ENCODE measurements around the gene CDRT4.

The CDRT4 gene

GRCh38 chr17:15503731-15504130 is 36.3 kb upstream of the CDRT4 start:
- Histone ChIP-seq H3K4me2 (ENCODE audit: low read depth, low read length, poor library complexity, severe bottlenecking) (no peak overlapping the region), H3K79me2 (ENCODE audit: insufficient read depth, low read length) (no peaks in the 10 kb centered on the region), H3K27me3 (ENCODE audit: low read length) (no peaks in the 10 kb centered on the region), H3K27ac (ENCODE audit: low read depth, low read length) (no peak overlapping the region), H3K9me2 (replicated peaks; ENCODE audit: insufficient read depth, low read length) (no peaks in the 10 kb centered on the region), H3K4me3 (ENCODE audit: insufficient read depth, low read length, poor library complexity, severe bottlenecking) (no peak overlapping the region), H3F3A (ENCODE audit: insufficient read depth) (no peaks in the 10 kb centered on the region), H3K9me3 (ENCODE audit: insufficient read depth, low read length) (no peaks in the 10 kb centered on the region), H3K9ac (ENCODE audit: low read length) (no peak overlapping the region), H3K36me3 (ENCODE audit: low read length) (no peaks in the 10 kb centered on the region), H2AFZ (ENCODE audit: low read depth, low read length, severe bottlenecking) (no peak overlapping the region), H4K20me1 (ENCODE audit: low read depth, low read length) (no peaks in the 10 kb centered on the region)
- TF ChIP-seq EZH2phosphoT487 (conservative IDR thresholded peaks at IDR 0.05; ENCODE audit: low read length) (no peak), CTCF (IDR thresholded peaks at IDR 0.05; ENCODE audit: insufficient read depth, low read length, poor library complexity, severe bottlenecking) (no peak)

GRCh38 chr17:15502369-15503112 is 35.1 kb upstream of the CDRT4 start:
- Histone ChIP-seq H4K20me1 (ENCODE audit: low read depth, low read length) (no peaks in the 10 kb centered on the region), H3K4me3 (ENCODE audit: insufficient read depth, low read length, poor library complexity, severe bottlenecking) (peak overlapping the region; percentile 19), H2AFZ (ENCODE audit: low read depth, low read length, severe bottlenecking) (peak overlapping the region; percentile 70), H3K36me3 (ENCODE audit: low read length) (no peaks in the 10 kb centered on the region), H3K4me2 (ENCODE audit: low read depth, low read length, poor library complexity, severe bottlenecking) (peak overlapping the region; percentile 56), H3F3A (ENCODE audit: insufficient read depth) (no peaks in the 10 kb centered on the region), H3K9me2 (replicated peaks; ENCODE audit: insufficient read depth, low read length) (no peaks in the 10 kb centered on the region), H3K79me2 (ENCODE audit: insufficient read depth, low read length) (no peaks in the 10 kb centered on the region), H3K9ac (ENCODE audit: low read length) (peak overlapping the region; percentile 23; the same call in 1 of the 2 replicates), H3K27ac (ENCODE audit: low read depth, low read length) (no peak overlapping the region), H3K27me3 (ENCODE audit: low read length) (no peaks in the 10 kb centered on the region), H3K9me3 (ENCODE audit: insufficient read depth, low read length) (no peaks in the 10 kb centered on the region)
- no peak for TF ChIP-seq EZH2phosphoT487 (conservative IDR thresholded peaks at IDR 0.05; ENCODE audit: low read length)
- TF ChIP-seq CTCF (IDR thresholded peaks at IDR 0.05; ENCODE audit: insufficient read depth, low read length, poor library complexity, severe bottlenecking) = peak; percentile 80

- Histone ChIP-seq H4K20me1 (ENCODE audit: low read depth, low read length) (no peaks in the 10 kb centered on the region), H3K27me3 (ENCODE audit: low read length) (no peaks in the 10 kb centered on the region), H3K9ac (ENCODE audit: low read length) (no peak overlapping the region), H3K79me2 (ENCODE audit: insufficient read depth, low read length) (no peaks in the 10 kb centered on the region), H3F3A (ENCODE audit: insufficient read depth) (no peaks in the 10 kb centered on the region), H3K4me2 (ENCODE audit: low read depth, low read length, poor library complexity, severe bottlenecking) (no peak overlapping the region), H3K36me3 (ENCODE audit: low read length) (no peaks in the 10 kb centered on the region), H3K9me3 (ENCODE audit: insufficient read depth, low read length) (no peaks in the 10 kb centered on the region), H3K4me3 (ENCODE audit: insufficient read depth, low read length, poor library complexity, severe bottlenecking) (no peak overlapping the region), H3K9me2 (replicated peaks; ENCODE audit: insufficient read depth, low read length) (no peaks in the 10 kb centered on the region), H2AFZ (ENCODE audit: low read depth, low read length, severe bottlenecking) (no peak overlapping the region), H3K27ac (ENCODE audit: low read depth, low read length) (no peak overlapping the region)
- no peak for TF ChIP-seq CTCF (IDR thresholded peaks at IDR 0.05; ENCODE audit: insufficient read depth, low read length, poor library complexity, severe bottlenecking)
- TF ChIP-seq EZH2phosphoT487 (conservative IDR thresholded peaks at IDR 0.05; ENCODE audit: low read length) = no peak
These were observed 34.4 kb upstream of the CDRT4 start for GRCh38 chr17:15501793-15502192.
